HepG2 (cell line): ENCODE results near the gene HAP1. TPM values are rescaled to one million over a fixed set of nuclear protein-coding genes. Genes with fewer than 3 reads are reported as not detected.
A peak's percentile ranks its signal among the peaks of the same experiment; 100 is the strongest.

Source experiments
- ARID3A ChIP-seq: IDR thresholded peaks from 2 replicates; pipeline ENCODE4 v1.6.1; 2012; ENCODE audit warnings: low read depth, low read length, improper control_type of control experiment
- ATF5 ChIP-seq: sonication (generic); formaldehyde crosslinking; IDR thresholded peaks from 2 replicates; pipeline ENCODE4 v1.4.0; 2020; ENCODE audit warnings: mild to moderate bottlenecking, low read depth, missing genetic modification reagents
- GLMP ChIP-seq: sonication (generic); formaldehyde crosslinking; IDR thresholded peaks from 2 replicates; pipeline ENCODE4 v1.9.0; 2021; ENCODE audit warnings: missing genetic modification reagents, mild to moderate bottlenecking, borderline replicate concordance
- HMGA1 ChIP-seq: sonication (generic); formaldehyde crosslinking; conservative IDR thresholded peaks from 2 replicates; pipeline ENCODE4 v1.4.0; 2020; ENCODE audit warnings: missing genetic modification reagents
- HNRNPK ChIP-seq: fragments of 200-400 bp; formaldehyde crosslinking; IDR thresholded peaks from 2 replicates; pipeline ENCODE4 v1.6.1; 2018; ENCODE audit warnings: low read length, low read depth, moderate library complexity, mild to moderate bottlenecking; ENCODE audit not compliant: poor library complexity, severe bottlenecking
- MXD3 ChIP-seq: IDR thresholded peaks from 2 replicates; pipeline ENCODE4 v1.6.1; 2016; ENCODE audit warnings: mild to moderate bottlenecking, missing biosample characterization, missing genetic modification reagents
- PRMT3 ChIP-seq: sonication (generic); formaldehyde crosslinking; IDR thresholded peaks from 2 replicates; pipeline ENCODE4 v1.8.1; 2022; ENCODE audit warnings: low read depth, mild to moderate bottlenecking, moderate library complexity, missing genetic modification reagents, borderline replicate concordance
- ZNF235 ChIP-seq: sonication (generic); formaldehyde crosslinking; IDR thresholded peaks from 2 replicates; pipeline ENCODE4 v1.8.1; 2023; ENCODE audit warnings: mild to moderate bottlenecking, missing genetic modification reagents, borderline replicate concordance
- ZNF256 ChIP-seq: sonication (generic); formaldehyde crosslinking; conservative IDR thresholded peaks from 2 replicates; pipeline ENCODE4 v1.4.0; 2020; ENCODE audit warnings: missing genetic modification reagents
- ZNF414 ChIP-seq: sonication (generic); formaldehyde crosslinking; IDR thresholded peaks from 2 replicates; pipeline ENCODE4 v1.5.0; 2020; ENCODE audit warnings: missing genetic modification reagents
- ZNF430 ChIP-seq: sonication (generic); formaldehyde crosslinking; IDR thresholded peaks from 2 replicates; pipeline ENCODE4 v1.9.0; 2021; ENCODE audit warnings: mild to moderate bottlenecking, missing genetic modification reagents
- ZNF530 ChIP-seq: sonication (generic); formaldehyde crosslinking; IDR thresholded peaks from 2 replicates; pipeline ENCODE4 v1.5.0; 2020; ENCODE audit warnings: low read depth, mild to moderate bottlenecking, missing genetic modification reagents
- ZNF550 ChIP-seq: sonication (generic); formaldehyde crosslinking; IDR thresholded peaks from 2 replicates; pipeline ENCODE4 v1.4.0; 2020; ENCODE audit warnings: mild to moderate bottlenecking, missing genetic modification reagents, borderline replicate concordance
- ZNF782 ChIP-seq: sonication (generic); formaldehyde crosslinking; IDR thresholded peaks from 2 replicates; pipeline ENCODE4 v1.4.0; 2020; ENCODE audit warnings: missing genetic modification reagents, mild to moderate bottlenecking, borderline replicate concordance
- polyA plus RNA-seq, 8 experiments: library from polyadenylated mRNA; depleted of rRNA in 3 of 8; stranded (reverse) in 7 of 8; unstranded in 1 of 8; fragments of >200 nt; fragmentation: Illumina TruSeq in 4 of 8; extraction: Trizol in 4 of 8; gene quantifications; 2 replicates each; pipeline versions ENCODE4 v1.2.1 to v1.2.3, GENCODE V29; 2011 to 2016; ENCODE audit warnings: low read depth in 4 of 8, missing spikeins in 1 of 8, mixed read lengths in 1 of 8; ENCODE audit not compliant: insufficient read depth in 1 of 8
- total RNA-seq, 5 experiments: library from RNA; depleted of rRNA; stranded (reverse); fragments of >200 nt; fragmentation: Illumina TruSeq; extraction: Trizol; gene quantifications; 2 replicates each; pipeline ENCODE4 v1.2.3, GENCODE V29; 2016; ENCODE audit warnings: low read depth in 1 of 5

HAP1 gene
- total and polyA plus RNA-seq, 2 of the 13 experiments (the other 11 are each of a cell fraction or from before 2014, with no cell fraction given), result 0.07 TPM

GRCh38 chr17:41688641-41689496 is 45.6 kb downstream of the HAP1 start, which contains the start of gene EIF1 (continued):
- TF ChIP-seq MXD3 (CRISPR knock-in tag), result peak; percentile 67
- TF ChIP-seq ATF5 (CRISPR knock-in tag), result peak; percentile 99
- TF ChIP-seq GLMP (CRISPR knock-in tag), result peak; percentile 55; the same call in 1 of the 2 replicates
- TF ChIP-seq PRMT3 (CRISPR knock-in tag), result no peak
- TF ChIP-seq ZNF256, result no peak; the same call in 1 of the 2 replicates
- peak; percentile 99 for TF ChIP-seq ZNF430 (CRISPR knock-in tag)
- TF ChIP-seq ZNF414 (CRISPR knock-in tag), result no peak
- TF ChIP-seq ARID3A, result 0 out of 2 replicates have a peak, but pooled peaks have one; percentile 6
- 0 out of 2 replicates have a peak, but pooled peaks have one; percentile 56 for TF ChIP-seq ZNF550 (CRISPR knock-in tag)
- TF ChIP-seq ZNF530, result no peak
- TF ChIP-seq ZNF235 (CRISPR knock-in tag), result no peak; the same call in 1 of the 2 replicates
- peak; percentile 86 for TF ChIP-seq ZNF782 (CRISPR knock-in tag)
- TF ChIP-seq HMGA1, result no peak
- TF ChIP-seq HNRNPK, result peak; percentile 83
